HG03060 (cell line): ENCODE measurements around the gene NFKB2.

Experiments
- ATAC-seq: cut with Tn5 transposase; IDR thresholded peaks from one replicate; pipeline ENCODE4 v1.9.1; 2021; ENCODE audit warnings: low read depth, moderate number of reproducible peaks; ENCODE audit not compliant: unreplicated experiment

Gene NFKB2

GRCh38 chr10:102407425-102408130, 12.1 kb downstream of the NFKB2 start:
- ATAC-seq: no peak

GRCh38 chr10:102408131-102408727, 12.7 kb downstream of the NFKB2 start:
- ATAC-seq: no peak

DNA sequence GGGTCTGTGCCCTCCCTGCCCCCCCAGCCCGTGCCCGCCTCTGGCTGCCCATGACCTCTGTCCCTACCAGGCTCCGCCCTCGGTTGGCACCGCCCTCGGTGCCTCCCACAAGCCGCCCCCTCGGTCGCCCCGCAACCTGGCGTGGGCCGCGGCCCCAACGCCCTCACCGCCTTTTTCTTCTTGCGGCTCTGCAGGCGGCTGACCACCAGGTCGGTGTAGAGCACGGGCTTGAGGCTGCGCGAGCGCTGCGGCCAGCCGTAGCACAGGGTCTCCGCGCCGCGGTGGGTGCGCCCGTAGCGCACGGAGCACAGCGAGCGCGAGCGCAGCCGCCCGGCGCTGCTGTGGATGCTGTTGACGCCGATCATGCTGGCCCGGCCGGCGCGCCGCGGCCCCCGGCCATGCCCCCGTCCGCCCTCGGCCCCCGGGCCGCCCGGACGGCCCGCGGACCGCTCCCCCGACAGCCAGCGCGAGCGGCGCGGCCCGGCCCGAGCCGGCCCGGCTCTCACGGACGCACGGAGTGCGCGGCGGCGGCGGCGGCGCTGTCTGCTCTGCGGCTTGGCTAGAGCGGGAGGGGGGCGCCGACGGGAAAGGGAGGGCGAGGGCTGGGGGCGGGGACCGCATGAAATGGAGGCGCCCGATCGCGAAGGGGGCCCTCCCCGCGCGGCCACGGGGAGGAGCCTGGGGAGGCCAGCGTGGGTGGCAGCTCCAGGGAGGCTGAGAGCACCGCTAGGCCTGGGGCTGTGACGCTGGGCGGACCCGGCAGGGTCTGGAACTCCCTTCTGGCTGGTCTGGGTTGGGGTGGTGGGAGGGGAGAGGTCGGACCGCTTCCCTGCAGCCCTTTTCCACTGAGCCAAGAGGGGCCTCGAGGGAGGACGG, 13.5 kb downstream of the NFKB2 start:
- no peak for ATAC-seq

- no peak for ATAC-seq
Measured at GRCh38 chr10:102409604-102410428, 14.3 kb downstream of the NFKB2 start.

DNA sequence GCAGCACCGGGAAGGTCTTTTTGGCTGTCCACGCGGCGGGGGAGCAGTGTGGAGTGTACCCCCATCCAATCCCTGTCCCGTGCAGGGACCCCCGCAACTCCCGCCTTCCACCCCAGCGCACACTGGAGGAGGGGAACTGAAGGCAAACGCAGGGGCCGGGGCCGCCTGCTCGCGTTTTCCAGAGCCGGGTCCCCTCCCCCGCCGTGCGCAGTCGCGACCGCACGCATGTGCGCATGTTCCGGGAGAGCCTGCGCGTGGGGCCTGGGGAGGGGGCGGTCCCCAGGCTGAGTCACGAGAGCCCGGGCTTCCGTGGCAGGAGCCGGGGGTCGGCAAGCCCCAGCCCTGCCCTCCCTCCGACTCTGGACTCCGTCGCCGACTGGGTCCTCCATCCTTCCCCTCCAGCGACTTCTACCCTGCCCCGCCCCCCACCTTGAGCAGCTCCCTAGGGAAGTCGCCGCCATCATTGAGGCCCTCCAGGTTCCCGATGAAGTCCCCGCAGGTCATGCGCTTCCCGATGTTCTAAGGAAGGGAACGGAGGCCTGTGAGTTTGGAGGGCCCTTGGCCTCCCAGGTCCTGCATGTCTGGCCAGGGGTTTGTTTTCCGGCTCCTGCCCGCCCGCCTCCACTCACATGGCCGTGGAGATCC, 15.0 kb downstream of the NFKB2 start:
- no peak for ATAC-seq

- no peak for ATAC-seq
Measured at GRCh38 chr10:102411341-102412255, 16.1 kb downstream of the NFKB2 start.

GRCh38 chr10:102412293-102412692, 16.8 kb downstream of the NFKB2 start:
- ATAC-seq: no peak

- no peak for ATAC-seq
Measured at GRCh38 chr10:102413053-102413705, 17.7 kb downstream of the NFKB2 start.

- ATAC-seq: no peak
Measured at GRCh38 chr10:102413806-102414561, 18.5 kb downstream of the NFKB2 start.

GRCh38 chr10:102414749-102415148, 19.2 kb downstream of the NFKB2 start:
- no peak for ATAC-seq

- no peak for ATAC-seq
Measured at GRCh38 chr10:102416283-102416682, 20.8 kb downstream of the NFKB2 start.

DNA sequence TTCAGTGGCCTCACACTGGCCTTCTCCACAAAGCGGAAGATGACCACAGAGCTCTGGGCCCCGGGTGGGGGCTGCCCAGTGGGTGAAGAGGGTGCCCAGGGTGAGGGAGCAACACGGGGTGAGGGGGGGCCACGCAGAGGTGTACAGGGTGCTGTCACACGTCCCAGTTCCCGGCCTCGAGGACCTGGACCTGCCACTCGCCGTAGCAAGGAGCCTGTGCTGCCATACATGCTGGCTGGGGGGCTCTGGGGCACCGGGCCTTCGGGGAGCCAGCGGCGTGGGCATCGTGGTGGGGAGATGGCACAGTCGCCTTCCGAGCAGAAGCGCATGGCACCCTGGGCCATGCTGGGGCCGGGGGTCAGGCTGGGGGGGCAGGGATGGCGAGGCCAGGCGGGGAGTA, 21.2 kb downstream of the NFKB2 start:
- no peak for ATAC-seq

GRCh38 chr10:102418622-102419268, 23.2 kb downstream of the NFKB2 start, which contains the start of gene PSD:
PSD (minus strand) TSS chr10:102418785; CDS start chr10:102417038, 1,747 bp downstream.
- no peak for ATAC-seq

- no peak for ATAC-seq
Measured at GRCh38 chr10:102419269-102420180, 24.0 kb downstream of the NFKB2 start.

DNA sequence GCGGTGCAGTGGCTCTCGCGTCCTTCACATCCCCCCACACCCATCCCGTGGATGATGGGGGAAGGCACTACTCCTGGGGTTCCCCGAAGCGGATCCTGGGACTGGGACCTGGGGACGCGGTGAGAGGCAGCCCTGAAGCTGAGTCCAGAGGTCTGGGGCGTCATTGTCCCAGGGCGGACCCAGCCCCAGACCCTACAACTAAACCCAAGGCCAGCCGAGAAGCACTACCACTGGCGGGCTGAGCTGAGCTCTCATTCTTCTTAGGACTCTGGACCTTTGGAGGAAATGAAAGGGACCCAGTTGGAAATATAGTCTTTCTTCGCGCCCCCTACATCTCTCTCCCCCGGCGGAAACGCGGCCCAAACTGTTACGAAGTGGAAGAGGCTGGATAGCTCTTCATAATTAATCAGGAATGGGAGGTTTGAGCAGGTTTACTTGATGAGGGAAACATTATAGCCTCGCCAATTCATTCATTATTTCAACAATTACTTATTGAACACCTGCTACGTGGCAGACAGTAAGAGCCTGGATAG, 24.7 kb downstream of the NFKB2 start:
- ATAC-seq: no peak
